IPS DF 6.9 (cell line): ENCODE measurements around the gene GJA3.

ENCODE experiments used
- DNase-seq: peaks from one replicate; pipeline ENCODE4 v3.0.0-alpha.2; 2013; ENCODE audit warnings: low read depth, low spot score
- H3K27ac ChIP-seq: one replicate; pipeline ENCODE4 v1.5.1; 2013; ENCODE audit warnings: low read length, control low read depth
- H3K27me3 ChIP-seq: 2 replicates; pipeline ENCODE4 v1.6.1; 2013; ENCODE audit warnings: mild to moderate bottlenecking, low read length; ENCODE audit not compliant: control insufficient read depth, insufficient read depth
- H3K36me3 ChIP-seq: 2 replicates; pipeline ENCODE4 v1.6.1; 2013; ENCODE audit warnings: low read length; ENCODE audit not compliant: control insufficient read depth, insufficient read depth
- H3K4me1 ChIP-seq: 2 replicates; pipeline ENCODE4 v1.6.1; 2013; ENCODE audit warnings: low read length; ENCODE audit not compliant: control insufficient read depth, insufficient read depth
- H3K4me3 ChIP-seq: 2 replicates; pipeline ENCODE4 v1.5.1; 2013; ENCODE audit warnings: mild to moderate bottlenecking, low read length
- H3K9me3 ChIP-seq: 2 replicates; pipeline ENCODE4 v1.6.1; 2013; ENCODE audit warnings: low read length, inconsistent platforms; ENCODE audit not compliant: control insufficient read depth, insufficient read depth
- WGBS: extraction: QIAGEN DNeasy Blood & Tissue Kit; methylation state at CpG from one replicate; pipeline ENCODE4 v1.1.7; 2013; ENCODE audit warnings: mixed read lengths, missing lambda C conversion rate; ENCODE audit not compliant: insufficient read length, insufficient coverage; 5-methylcytosine and 5-hydroxymethylcytosine counted together

Gene GJA3

DNA sequence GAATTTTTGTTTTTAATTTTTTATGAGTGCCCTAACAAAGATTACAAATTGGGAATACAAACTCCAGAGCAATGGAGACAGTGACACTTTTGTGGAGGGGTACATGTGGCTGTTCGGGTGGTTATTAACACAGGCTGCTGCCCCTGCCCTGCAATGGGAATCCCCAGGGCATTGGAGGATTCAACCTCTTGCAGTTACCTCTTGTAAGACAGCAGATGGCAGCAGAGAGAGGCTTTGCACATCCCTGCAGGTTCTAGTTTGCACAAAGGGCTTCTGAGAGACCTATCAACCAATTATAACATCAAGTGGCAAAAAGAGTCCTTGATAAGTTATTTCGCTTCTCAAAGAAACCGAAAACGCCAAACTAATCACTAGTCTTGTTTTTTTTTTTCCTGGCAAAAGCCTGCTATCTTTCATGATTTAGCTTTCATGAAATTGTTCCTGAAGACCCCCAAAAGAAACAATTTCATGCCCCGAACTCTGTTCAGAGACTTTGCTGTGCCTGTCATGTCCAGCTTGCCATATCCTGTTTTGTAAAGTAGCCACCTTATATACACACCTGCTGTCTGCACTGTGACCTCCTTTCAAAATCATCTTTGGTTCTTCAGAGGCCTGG, 21.5 kb upstream of the GJA3 start:
- no peak overlapping the region for H3K4me3 ChIP-seq

DNA sequence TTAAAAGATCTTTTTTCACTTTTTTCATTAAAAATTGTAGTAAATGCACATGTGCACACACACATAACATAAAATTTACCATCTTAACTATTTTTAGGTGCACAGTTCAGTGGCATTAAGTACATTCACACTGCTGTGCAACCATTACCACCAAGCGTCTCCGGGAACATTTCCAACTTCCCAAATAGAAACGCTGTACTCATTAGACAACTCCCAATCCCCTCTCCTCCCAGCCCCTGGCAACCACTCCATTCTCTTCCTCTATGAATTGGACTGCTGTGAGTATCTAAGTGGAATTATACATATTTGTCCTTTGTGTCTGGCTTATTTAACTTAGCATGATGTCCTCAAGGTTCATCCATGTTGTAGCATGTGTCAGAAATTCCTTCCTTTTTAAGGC, 20.3 kb upstream of the GJA3 start:
- no peaks in the 10 kb centered on the region for H3K4me1 ChIP-seq
- DNase-seq: no peak
- no peaks in the 10 kb centered on the region for H3K27me3 ChIP-seq
- no peak overlapping the region for H3K27ac ChIP-seq
- no peak overlapping the region for H3K4me3 ChIP-seq
- no peaks in the 10 kb centered on the region for H3K36me3 ChIP-seq
- H3K9me3 ChIP-seq: no peaks in the 10 kb centered on the region; the same call in 1 of the 2 replicates
- WGBS: no CpG with 5 or more reads among the region's 3 CpGs

More for the DNA sequence above, 21.5 kb upstream of the GJA3 start:
- no peak for DNase-seq
- Histone ChIP-seq H3K4me1 (no peaks in the 10 kb centered on the region), H3K27ac (no peak overlapping the region), H3K9me3 (no peaks in the 10 kb centered on the region; the same call in 1 of the 2 replicates), H3K36me3 (no peaks in the 10 kb centered on the region), H3K27me3 (no peaks in the 10 kb centered on the region)
- no CpG with 5 or more reads among the region's 5 CpGs for WGBS

DNA sequence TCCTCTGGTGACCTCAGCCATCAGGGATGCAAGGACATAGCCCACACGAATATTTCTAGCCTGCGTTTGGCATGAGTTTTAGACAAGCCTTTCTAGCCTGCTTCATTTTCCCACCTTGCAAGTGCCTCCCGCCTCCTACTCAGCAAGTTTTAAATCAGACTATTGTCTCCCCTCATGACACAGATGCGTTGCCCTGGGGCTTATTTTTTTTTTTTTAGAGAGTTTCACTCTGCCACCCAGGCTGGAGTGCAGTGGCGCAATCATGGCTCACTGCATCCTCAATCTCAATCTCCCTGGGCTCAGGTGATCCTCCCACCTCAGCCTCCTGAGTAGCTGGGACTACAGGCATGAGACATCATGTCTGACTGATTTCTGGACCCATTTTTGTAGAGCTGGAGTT, 17.3 kb upstream of the GJA3 start:
- no CpG with 5 or more reads among the region's 5 CpGs for WGBS
- no peak overlapping the region for H3K27ac ChIP-seq
- no peaks in the 10 kb centered on the region; the same call in 1 of the 2 replicates for H3K9me3 ChIP-seq

DNA sequence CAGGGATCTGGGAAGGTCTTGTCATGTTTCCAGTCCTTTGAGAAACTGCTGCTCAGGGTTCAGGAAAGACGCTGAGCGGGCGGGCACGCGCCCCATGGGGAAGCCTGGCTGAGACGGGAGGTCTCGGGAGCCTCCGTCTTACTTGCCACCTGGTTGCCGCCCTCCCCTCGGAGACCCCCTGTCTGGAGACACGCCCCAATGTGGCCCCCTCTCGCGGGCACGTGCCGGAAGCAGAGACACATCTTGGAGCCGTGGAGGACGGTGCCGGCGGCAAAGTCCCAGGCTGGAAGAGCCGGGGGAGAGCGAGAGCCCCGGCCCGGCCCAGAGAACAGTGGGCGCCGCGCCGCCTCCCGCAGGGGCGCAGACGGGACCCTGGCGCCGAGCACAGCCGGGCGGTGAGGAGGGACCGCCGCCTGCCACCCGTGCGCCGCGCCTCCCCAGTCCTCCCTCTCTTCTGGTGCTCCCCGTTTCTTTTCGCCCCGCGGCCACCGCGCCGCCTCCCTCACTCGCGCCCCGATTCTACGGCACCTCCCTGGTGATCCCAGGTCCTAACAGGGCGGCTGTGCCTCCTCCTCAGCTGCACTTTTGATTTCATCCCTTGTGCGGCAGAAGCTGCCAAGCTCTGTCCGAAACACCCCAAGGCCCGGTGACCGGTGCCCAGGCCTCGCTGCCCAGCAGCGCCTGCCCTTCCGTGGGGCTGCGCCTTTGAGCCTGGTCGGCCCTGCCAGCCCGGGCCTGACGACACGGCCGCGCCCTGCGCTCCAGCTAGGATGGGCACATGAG, 16.4 kb upstream of the GJA3 start:
- no CpG with 5 or more reads among the region's 67 CpGs for WGBS
- Histone ChIP-seq H3K27ac (no peak overlapping the region), H3K4me1 (no peaks in the 10 kb centered on the region), H3K9me3 (no peaks in the 10 kb centered on the region), H3K4me3 (no peak overlapping the region), H3K27me3 (no peaks in the 10 kb centered on the region), H3K36me3 (no peaks in the 10 kb centered on the region)
- DNase-seq: no peak

More for the DNA sequence above, 17.3 kb upstream of the GJA3 start:
- Histone ChIP-seq H3K27me3 (no peaks in the 10 kb centered on the region), H3K36me3 (no peaks in the 10 kb centered on the region), H3K4me1 (no peaks in the 10 kb centered on the region), H3K4me3 (no peak overlapping the region)
- DNase-seq: no peak

DNA sequence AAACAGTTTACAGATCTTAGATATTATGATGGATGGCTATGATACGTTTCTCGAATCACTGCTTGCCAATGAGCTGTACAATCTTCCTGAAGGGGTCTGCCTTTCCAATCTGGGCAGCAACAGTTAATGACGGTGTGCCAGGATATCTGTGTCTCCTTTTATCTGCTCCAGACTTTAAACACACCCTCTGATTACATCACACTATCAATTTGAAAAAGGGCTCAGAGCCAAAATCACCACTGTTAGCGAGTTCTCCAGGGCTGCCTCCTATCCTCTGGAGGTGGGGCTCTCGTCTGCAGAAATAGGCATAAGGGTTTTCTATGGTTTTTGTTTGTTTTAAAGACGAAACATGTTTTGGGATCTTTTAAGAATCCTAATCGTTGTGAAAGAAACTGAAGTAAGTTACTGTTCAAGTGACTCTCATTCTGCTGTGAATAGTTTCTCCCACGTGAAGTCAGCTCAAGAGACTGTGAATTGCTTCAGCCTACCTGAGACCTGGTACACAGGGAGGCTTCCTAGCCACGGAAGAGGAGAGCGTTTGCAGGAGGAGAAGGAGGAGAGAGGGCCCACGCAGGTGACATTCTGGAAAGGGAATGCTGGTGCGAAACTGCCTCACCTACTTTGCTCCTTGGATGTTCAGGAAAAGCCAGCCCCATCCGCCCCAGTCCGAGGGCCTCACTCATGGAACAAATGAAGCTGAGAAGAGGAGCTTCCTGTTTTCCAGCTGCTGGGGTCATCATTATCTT, 15.2 kb upstream of the GJA3 start:
- no CpG with 5 or more reads among the region's 14 CpGs for WGBS
- H3K27ac ChIP-seq: no peak overlapping the region
- DNase-seq: no peak
- no peaks in the 10 kb centered on the region for H3K27me3 ChIP-seq
- H3K9me3 ChIP-seq: no peaks in the 10 kb centered on the region
- no peak overlapping the region for H3K4me3 ChIP-seq
- no peaks in the 10 kb centered on the region for H3K4me1 ChIP-seq
- H3K36me3 ChIP-seq: no peaks in the 10 kb centered on the region

DNA sequence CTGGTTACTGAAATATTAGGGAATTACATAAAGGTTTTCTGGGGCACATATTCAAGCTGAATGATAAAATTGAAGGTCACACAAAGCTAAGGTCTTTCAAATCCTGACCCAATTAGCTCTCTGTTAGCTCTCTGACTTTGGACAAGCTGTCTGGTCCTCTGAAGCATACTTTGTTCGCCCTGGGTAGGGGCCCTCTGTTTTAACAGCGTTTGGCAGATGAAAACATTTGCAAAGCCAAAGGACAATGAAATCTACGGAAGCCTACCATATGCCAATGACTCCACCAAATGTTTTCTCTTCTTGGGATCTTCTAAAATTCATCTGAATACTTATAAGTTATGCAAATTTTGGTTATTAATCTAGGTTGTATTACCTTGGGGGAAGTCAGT, 14.5 kb upstream of the GJA3 start:
- no peak overlapping the region for H3K27ac ChIP-seq
- WGBS: no CpG with 5 or more reads among the region's 3 CpGs
- DNase-seq: no peak

DNA sequence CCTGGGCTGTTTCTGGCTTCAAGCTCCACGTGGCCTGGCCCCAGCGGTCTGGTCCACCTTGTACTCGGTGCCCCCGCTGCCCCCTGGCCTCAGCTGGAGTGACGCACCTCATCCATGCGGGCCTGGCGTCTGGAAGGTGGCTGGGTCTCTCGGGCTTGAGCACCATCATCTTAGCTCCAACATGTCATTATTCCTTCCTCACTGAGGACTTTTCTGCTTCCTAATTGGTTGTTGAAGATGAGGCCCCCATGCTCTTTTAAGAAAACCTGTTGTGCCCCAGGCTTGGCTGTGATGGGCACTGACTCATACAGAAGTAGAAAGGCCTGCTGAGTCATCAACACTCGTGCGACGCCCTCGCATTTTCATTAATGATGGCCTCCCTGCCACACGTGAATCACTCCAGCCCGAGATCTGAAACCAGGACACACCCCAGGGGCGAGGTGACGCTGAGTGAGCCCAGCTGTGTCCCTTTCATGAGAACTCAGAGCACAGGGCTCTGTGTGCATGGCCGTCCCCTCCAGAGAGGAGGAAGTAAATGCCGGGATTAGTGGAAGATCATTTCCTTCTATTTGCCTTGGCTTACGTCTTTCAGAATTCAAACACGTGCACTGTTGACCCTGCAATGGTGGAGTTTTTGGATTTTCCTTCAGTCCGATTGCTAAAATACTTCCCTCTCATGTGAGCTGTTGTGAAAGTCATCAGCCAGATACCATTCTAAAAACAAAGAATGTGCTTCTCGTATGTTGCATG, 14.0 kb upstream of the GJA3 start:
- WGBS: no CpG with 5 or more reads among the region's 22 CpGs
- no peak for DNase-seq
- Histone ChIP-seq H3K27me3 (no peaks in the 10 kb centered on the region), H3K4me1 (no peaks in the 10 kb centered on the region), H3K36me3 (no peaks in the 10 kb centered on the region), H3K4me3 (no peak overlapping the region), H3K27ac (no peak overlapping the region), H3K9me3 (no peaks in the 10 kb centered on the region)

More for the DNA sequence above, 14.5 kb upstream of the GJA3 start:
- Histone ChIP-seq H3K9me3 (no peaks in the 10 kb centered on the region), H3K4me1 (no peaks in the 10 kb centered on the region), H3K4me3 (no peak overlapping the region), H3K36me3 (no peaks in the 10 kb centered on the region), H3K27me3 (no peaks in the 10 kb centered on the region)

DNA sequence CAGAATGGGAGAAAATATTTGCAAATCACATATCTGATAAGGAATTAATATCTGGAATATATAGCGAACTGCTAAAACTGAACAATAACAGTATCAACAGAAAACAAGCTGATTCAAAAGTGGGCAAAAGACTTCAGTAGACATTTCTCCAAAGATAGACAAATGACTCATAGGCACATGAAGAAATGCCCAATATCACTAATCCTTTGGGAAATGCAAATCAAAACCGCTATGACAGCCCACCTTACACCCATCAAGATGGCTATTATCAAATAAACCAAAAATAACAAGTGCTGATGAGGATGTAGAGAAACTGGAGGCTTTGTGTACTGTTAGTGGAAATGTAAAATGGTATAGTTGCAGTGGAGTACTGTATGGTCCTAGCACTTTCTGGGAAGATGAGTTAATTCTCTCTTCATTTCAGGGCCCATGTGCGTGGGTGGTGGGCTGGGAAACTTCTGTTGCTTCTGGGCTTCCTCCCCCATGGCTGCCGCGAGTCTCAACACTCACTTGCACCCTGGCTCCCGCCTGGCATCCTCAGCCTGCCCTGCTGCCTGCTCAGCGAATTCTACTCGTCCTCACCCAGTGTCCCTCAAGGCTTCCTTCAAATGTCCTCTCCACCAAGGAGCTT, 12.4 kb upstream of the GJA3 start:
- Histone ChIP-seq H3K36me3 (no peaks in the 10 kb centered on the region), H3K27ac (no peak overlapping the region), H3K9me3 (no peaks in the 10 kb centered on the region), H3K27me3 (no peaks in the 10 kb centered on the region), H3K4me3 (no peak overlapping the region), H3K4me1 (no peaks in the 10 kb centered on the region)
- WGBS: no CpG with 5 or more reads among the region's 8 CpGs
- no peak for DNase-seq

DNA sequence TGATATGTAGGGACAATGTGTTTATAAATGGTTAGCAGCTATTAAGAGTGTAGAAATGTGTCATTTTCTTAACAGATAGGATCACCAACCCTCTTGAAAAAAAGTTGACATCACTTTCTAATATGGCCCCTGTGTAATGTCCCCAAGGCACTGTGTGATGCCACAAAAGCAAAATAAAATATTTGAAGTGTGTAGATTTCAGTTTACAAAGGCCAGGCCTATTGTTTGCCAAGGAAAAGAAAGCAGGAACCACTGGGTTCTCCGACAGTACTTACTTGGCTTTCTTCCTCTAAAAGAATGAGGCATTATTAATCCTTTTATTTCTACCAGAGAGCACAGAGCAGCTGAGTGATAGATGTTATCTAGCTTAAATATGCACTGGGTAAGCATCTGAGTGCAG, 10.5 kb upstream of the GJA3 start:
- no peaks in the 10 kb centered on the region for H3K4me1 ChIP-seq
- no peak overlapping the region for H3K27ac ChIP-seq
- no peaks in the 10 kb centered on the region for H3K9me3 ChIP-seq
- H3K4me3 ChIP-seq: no peak overlapping the region
- WGBS: no CpG with 5 or more reads among the region's 1 CpG
- DNase-seq: no peak
- no peaks in the 10 kb centered on the region for H3K27me3 ChIP-seq
- H3K36me3 ChIP-seq: no peaks in the 10 kb centered on the region

DNA sequence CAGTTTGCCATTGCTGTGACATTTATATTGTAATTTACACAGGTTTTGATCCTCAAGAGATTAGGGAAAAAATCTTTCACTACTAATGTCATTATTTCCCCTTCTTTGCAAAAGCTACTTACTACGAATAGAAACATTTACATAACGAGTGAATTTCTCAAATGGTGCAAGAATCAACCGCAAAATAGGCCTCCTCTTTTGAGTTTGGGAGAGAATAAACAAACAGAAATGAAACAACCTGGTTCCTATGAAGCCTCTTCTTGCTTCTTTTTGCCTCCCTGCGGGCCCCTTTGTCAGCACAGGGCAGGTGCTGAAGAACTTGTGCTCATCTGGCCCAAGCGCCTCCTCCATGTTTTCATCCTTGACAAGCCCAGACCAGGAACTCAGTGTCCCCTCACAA, 10.1 kb upstream of the GJA3 start:
- WGBS: no CpG with 5 or more reads among the region's 5 CpGs
- H3K4me1 ChIP-seq: no peaks in the 10 kb centered on the region
- DNase-seq: no peak
- H3K9me3 ChIP-seq: no peaks in the 10 kb centered on the region
- H3K27me3 ChIP-seq: no peaks in the 10 kb centered on the region
- no peak overlapping the region for H3K4me3 ChIP-seq
- no peaks in the 10 kb centered on the region for H3K36me3 ChIP-seq
- no peak overlapping the region for H3K27ac ChIP-seq
